VCaP (cell line): ENCODE results near the gene KSR1.
"Not testable (repeated sequence)": the region's sequence is repeated elsewhere in the genome, so short reads cannot be mapped to it uniquely, and the experiment has no call there.

Experiments used
- H3K27ac ChIP-seq: fragments of 450-650 bp; 2 replicates; pipeline ENCODE4 v1.5.1; 2017
- CTCF ChIP-seq: fragments of 450-650 bp; conservative IDR thresholded peaks from 2 replicates; pipeline ENCODE4 v1.5.1; 2017; ENCODE audit warnings: mild to moderate bottlenecking, moderate library complexity

The KSR1 gene

GRCh38 chr17:27495460-27495859 is 39.2 kb downstream of the KSR1 start:
- no peak for TF ChIP-seq CTCF
- H3K27ac ChIP-seq = no peak overlapping the region

DNA sequence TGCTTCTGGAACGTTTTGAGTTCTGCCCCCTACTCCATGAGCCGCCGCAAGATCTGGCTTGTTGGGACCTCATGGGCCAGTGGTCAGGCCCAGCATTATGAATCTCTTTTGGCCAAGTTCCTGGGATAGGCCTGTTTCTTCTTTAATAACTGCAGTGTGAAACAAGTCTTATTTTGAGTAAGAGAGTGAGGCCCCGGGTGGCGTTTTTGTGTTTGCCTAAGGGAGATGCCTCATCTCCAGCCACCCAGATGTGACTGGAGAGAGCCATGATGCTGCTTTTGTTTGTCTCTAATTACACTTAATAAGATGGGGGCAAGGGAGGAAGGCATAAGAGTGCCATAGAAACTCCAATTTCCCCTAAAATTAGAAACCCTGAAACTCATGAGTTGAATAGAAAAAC is 39.8 kb downstream of the KSR1 start:
- no peak overlapping the region for H3K27ac ChIP-seq
- TF ChIP-seq CTCF = no peak

GRCh38 chr17:27496437-27496943 is 40.2 kb downstream of the KSR1 start:
- H3K27ac ChIP-seq = no peak overlapping the region

GRCh38 chr17:27496971-27497370 is 40.7 kb downstream of the KSR1 start:
- no peak for TF ChIP-seq CTCF
- H3K27ac ChIP-seq = no peak overlapping the region

More at GRCh38 chr17:27496437-27496943, 40.2 kb downstream of the KSR1 start:
- no peak for TF ChIP-seq CTCF

GRCh38 chr17:27497696-27498095 is 41.4 kb downstream of the KSR1 start:
- no peak for TF ChIP-seq CTCF
- no peak overlapping the region for H3K27ac ChIP-seq

- TF ChIP-seq CTCF = no peak
- no peak overlapping the region for H3K27ac ChIP-seq
Observed at GRCh38 chr17:27498615-27499309, 42.5 kb downstream of the KSR1 start.

- no peak overlapping the region for H3K27ac ChIP-seq
- no peak for TF ChIP-seq CTCF
Observed at GRCh38 chr17:27499451-27500265, 43.4 kb downstream of the KSR1 start.

DNA sequence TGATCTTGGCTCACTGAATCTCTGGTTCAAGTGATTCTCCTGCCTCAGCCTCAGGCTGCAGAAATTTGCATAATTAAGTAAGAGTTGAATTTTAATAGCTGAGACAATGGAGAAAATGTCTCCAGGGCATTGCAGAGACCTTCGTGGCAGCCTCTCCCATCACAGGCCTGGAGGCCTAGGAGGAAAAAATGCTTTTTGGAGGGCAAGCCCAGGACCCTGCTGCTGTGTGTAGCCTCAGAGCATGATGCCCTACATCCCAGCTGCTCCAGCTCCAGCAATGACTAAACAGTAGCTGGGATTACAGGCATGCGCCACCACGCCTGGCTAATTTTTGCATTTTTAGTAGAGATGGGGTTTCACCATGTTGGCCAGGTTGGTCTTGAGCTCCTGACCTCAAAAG is 45.1 kb downstream of the KSR1 start:
- H3K27ac ChIP-seq = not testable (repeated sequence)
